ENCODE measurements around the gene FRMPD2.

Gene FRMPD2

GRCh38 chr10:48193556-48193955 lies 80.9 kb downstream of the FRMPD2 start:
- TF ChIP-seq, protein P1, sequence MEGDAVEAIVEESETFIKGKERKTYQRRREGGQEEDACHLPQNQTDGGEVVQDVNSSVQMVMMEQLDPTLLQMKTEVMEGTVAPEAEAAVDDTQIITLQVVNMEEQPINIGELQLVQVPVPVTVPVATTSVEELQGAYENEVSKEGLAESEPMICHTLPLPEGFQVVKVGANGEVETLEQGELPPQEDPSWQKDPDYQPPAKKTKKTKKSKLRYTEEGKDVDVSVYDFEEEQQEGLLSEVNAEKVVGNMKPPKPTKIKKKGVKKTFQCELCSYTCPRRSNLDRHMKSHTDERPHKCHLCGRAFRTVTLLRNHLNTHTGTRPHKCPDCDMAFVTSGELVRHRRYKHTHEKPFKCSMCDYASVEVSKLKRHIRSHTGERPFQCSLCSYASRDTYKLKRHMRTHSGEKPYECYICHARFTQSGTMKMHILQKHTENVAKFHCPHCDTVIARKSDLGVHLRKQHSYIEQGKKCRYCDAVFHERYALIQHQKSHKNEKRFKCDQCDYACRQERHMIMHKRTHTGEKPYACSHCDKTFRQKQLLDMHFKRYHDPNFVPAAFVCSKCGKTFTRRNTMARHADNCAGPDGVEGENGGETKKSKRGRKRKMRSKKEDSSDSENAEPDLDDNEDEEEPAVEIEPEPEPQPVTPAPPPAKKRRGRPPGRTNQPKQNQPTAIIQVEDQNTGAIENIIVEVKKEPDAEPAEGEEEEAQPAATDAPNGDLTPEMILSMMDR (IDR thresholded peaks at IDR 0.05) = no peak

DNA sequence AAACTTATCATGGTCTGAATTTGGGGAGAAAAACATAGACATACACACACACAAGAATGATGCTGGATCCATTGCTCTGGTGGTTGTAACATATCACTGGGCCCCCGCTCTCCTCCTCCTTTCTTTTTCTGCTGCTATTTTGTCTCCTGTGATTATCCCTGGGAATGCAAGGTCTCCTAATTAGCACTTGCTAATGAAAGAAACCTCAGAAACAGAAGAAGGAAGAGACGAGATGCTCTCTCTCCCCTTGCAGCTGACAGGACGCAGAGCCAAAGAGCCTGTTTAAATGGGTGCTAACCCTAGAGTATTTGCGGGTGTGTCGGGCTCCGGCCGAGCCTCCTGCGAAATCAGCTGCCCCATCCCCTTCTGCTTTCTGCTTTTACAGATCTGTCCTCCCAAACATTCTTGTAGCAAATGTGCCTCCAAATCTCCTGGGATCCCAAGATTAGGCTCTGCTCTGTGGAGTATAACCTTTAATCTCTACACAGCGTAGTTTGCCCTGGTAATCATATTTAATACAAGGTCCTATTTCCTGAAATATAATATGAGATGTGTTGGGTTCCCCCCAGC lies 81.5 kb downstream of the FRMPD2 start:
- TF ChIP-seq, protein P1 (IDR thresholded peaks at IDR 0.05) = no peak

- TF ChIP-seq, protein P1 (IDR thresholded peaks at IDR 0.05) = no peak
These were observed 86.6 kb downstream of the FRMPD2 start for GRCh38 chr10:48187713-48188485.

GRCh38 chr10:48187126-48187525 lies 87.4 kb downstream of the FRMPD2 start:
- TF ChIP-seq, protein P1 (IDR thresholded peaks at IDR 0.05) = no peak

- TF ChIP-seq, protein P1 (IDR thresholded peaks at IDR 0.05) = no peak
These were observed 90.3 kb downstream of the FRMPD2 start for GRCh38 chr10:48184224-48184623.

Measured in LNCAP (cell line).